Neural progenitor cell (in vitro differentiated cells): Measurements from ENCODE around the gene C6orf47. TPM values are rescaled to one million over a fixed set of nuclear protein-coding genes. Genes with fewer than 3 reads are reported as not detected.

ENCODE experiments used
- DNase-seq: peaks from one replicate; pipeline ENCODE4 v3.0.0-alpha.2; 2016; ENCODE audit warnings: low spot score
- H2AFZ ChIP-seq: fragments of 200-600 bp; sonication (generic); replicated peaks from 2 replicates; pipeline ENCODE4 v1.6.1; 2016; ENCODE audit warnings: antibody characterized with exemption
- H3F3A ChIP-seq: fragments of 200-600 bp; sonication (generic); 2 replicates; pipeline ENCODE4 v1.6.1; 2016; ENCODE audit warnings: antibody characterized with exemption, low read depth
- H3K27ac ChIP-seq: fragments of 200-600 bp; sonication (generic); 2 replicates; pipeline ENCODE4 v1.5.1; 2016; ENCODE audit warnings: mild to moderate bottlenecking
- H3K27me3 ChIP-seq: fragments of 200-600 bp; sonication (generic); 2 replicates; pipeline ENCODE4 v1.6.1; 2016; ENCODE audit warnings: mild to moderate bottlenecking, moderate library complexity
- H3K36me3 ChIP-seq: fragments of 200-600 bp; sonication (generic); 2 replicates; pipeline ENCODE4 v1.5.1; 2016
- H3K4me1 ChIP-seq: fragments of 200-600 bp; sonication (generic); 2 replicates; pipeline ENCODE4 v1.6.1; 2016; ENCODE audit warnings: mixed run types
- H3K4me2 ChIP-seq: fragments of 200-600 bp; sonication (generic); 2 replicates; pipeline ENCODE4 v1.6.1; 2016
- H3K4me3 ChIP-seq: fragments of 200-600 bp; sonication (generic); 2 replicates; pipeline ENCODE4 v1.5.1; 2016
- H3K79me2 ChIP-seq: fragments of 200-600 bp; sonication (generic); 2 replicates; pipeline ENCODE4 v1.6.1; 2016; ENCODE audit warnings: low read depth
- H3K9ac ChIP-seq: fragments of 200-600 bp; sonication (generic); 2 replicates; pipeline ENCODE4 v1.6.1; 2016
- H3K9me3 ChIP-seq: fragments of 200-600 bp; sonication (generic); 2 replicates; pipeline ENCODE4 v1.5.1; 2016; ENCODE audit warnings: low read depth
- H4K20me1 ChIP-seq: fragments of 200-600 bp; sonication (generic); 2 replicates; pipeline ENCODE4 v1.6.1; 2016; ENCODE audit warnings: low read depth
- H3K27ac Mint-ChIP-seq: 3 replicates; pipeline ENCODE4 v1.8.0; 2021; ENCODE audit warnings: mixed read lengths
- H3K27me3 Mint-ChIP-seq: 2 replicates; pipeline ENCODE4 v1.8.0; 2022; ENCODE audit warnings: low read depth, mild to moderate bottlenecking, inconsistent platforms, moderate library complexity, mixed read lengths; ENCODE audit not compliant: insufficient read depth
- H3K36me3 Mint-ChIP-seq: 3 replicates; pipeline ENCODE4 v1.8.0; 2021; ENCODE audit warnings: mixed read lengths
- H3K4me1 Mint-ChIP-seq: 3 replicates; pipeline ENCODE4 v1.8.0; 2021; ENCODE audit warnings: mixed read lengths
- H3K4me3 Mint-ChIP-seq: 3 replicates; pipeline ENCODE4 v1.8.0; 2021; ENCODE audit warnings: mild to moderate bottlenecking, moderate library complexity, mixed read lengths
- H3K9me3 Mint-ChIP-seq: 3 replicates; pipeline ENCODE4 v1.8.0; 2020; ENCODE audit warnings: mixed read lengths
- EZH2 ChIP-seq: fragments of 200-600 bp; sonication (generic); IDR thresholded peaks from 2 replicates; pipeline ENCODE4 v1.6.1; 2017; ENCODE audit warnings: antibody characterized with exemption, mild to moderate bottlenecking, moderate library complexity
- EZH2phosphoT487 ChIP-seq: fragments of 200-600 bp; sonication (generic); IDR thresholded peaks from 2 replicates; pipeline ENCODE4 v1.6.1; 2017; ENCODE audit warnings: antibody characterized with exemption
- total RNA-seq: library from RNA; depleted of rRNA; stranded (reverse); fragments of >200 nt; gene quantifications from 2 replicates; pipeline ENCODE4 v1.2.3, GENCODE V29; 2015; ENCODE audit warnings: low replicate concordance
- TF ChIP-seq, protein P1 (sequence below): fragments of 200-600 bp; sonication (generic); IDR thresholded peaks from 2 replicates; pipeline ENCODE4 v1.5.1; 2017; ENCODE audit warnings: antibody characterized with exemption, mild to moderate bottlenecking

The C6orf47 gene
- total RNA-seq, 1 donor from 2014 or later: 14.6 TPM

DNA sequence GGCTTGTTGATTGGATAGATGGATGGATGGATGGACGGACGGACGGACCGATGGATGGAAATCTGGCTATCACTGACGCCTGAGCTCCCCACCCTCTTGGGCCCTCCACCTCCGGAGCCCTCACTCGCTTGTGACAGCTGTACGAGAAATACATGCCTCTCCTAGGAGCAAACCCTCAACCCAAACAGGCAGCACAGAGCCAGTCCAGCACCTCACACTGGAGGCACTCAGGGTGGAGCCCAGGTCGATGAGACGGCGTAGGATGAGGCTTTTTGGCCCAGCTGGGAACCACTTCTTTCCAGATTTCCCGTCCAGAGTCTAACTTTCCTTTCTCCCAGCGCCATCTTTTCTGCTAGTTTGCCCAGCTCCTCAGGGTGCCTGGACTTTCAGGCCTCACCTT is 23.0 kb upstream of the C6orf47 start:
- H3K4me1 Mint-ChIP-seq: peaks cover 31% of the 10 kb centered on the region
- Histone ChIP-seq H3K27me3 (peaks cover 21% of the 10 kb centered on the region), H3K4me3 (peak overlapping the region; percentile 47), H3K36me3 (no peaks in the 10 kb centered on the region), H3K79me2 (no peaks in the 10 kb centered on the region), H3F3A (peaks cover 41% of the 10 kb centered on the region), H3K4me1 (peaks cover 7% of the 10 kb centered on the region), H3K9ac (no peak overlapping the region), H3K4me2 (peak overlapping the region; percentile 77), H2AFZ (no peak overlapping the region), H4K20me1 (peaks cover 5% of the 10 kb centered on the region), H3K27ac (no peak overlapping the region), H3K9me3 (no peaks in the 10 kb centered on the region)
- H3K36me3 Mint-ChIP-seq: peaks cover 25% of the 10 kb centered on the region
- no peak for DNase-seq
- TF ChIP-seq, protein P1, sequence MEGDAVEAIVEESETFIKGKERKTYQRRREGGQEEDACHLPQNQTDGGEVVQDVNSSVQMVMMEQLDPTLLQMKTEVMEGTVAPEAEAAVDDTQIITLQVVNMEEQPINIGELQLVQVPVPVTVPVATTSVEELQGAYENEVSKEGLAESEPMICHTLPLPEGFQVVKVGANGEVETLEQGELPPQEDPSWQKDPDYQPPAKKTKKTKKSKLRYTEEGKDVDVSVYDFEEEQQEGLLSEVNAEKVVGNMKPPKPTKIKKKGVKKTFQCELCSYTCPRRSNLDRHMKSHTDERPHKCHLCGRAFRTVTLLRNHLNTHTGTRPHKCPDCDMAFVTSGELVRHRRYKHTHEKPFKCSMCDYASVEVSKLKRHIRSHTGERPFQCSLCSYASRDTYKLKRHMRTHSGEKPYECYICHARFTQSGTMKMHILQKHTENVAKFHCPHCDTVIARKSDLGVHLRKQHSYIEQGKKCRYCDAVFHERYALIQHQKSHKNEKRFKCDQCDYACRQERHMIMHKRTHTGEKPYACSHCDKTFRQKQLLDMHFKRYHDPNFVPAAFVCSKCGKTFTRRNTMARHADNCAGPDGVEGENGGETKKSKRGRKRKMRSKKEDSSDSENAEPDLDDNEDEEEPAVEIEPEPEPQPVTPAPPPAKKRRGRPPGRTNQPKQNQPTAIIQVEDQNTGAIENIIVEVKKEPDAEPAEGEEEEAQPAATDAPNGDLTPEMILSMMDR: no peak
- TF ChIP-seq EZH2phosphoT487 (no peak), EZH2 (no peak)
- peak overlapping the region; percentile 79 for H3K4me3 Mint-ChIP-seq
- peak overlapping the region; percentile 85 for H3K27ac Mint-ChIP-seq
- no peaks in the 10 kb centered on the region for H3K9me3 Mint-ChIP-seq
- H3K27me3 Mint-ChIP-seq: peaks cover 15% of the 10 kb centered on the region

DNA sequence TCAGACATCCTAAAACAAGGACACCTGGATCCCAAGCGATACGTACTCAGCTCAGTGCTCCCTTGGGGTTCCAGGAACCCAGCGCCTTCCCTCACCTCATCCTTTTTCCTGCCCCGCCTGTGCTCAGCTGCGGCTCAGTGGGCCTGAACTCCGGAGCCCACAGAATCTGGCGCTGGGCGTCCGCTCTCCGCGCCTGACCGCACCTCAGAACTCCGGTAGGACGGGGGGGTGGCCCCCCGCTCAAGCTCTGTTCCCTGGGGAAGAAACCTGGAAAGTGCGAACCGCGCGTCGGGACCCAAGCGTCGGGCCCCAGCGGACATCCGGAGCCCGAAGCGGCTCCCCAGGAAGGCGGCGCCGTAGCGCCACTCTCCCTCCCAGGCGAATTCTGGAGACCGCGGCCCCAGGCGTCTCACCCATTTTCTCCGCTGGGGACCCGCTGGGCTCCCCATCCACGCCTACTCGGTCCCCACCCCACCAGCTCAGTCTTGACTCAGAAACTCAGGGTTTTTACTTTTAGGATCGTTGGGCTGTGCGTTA is 20.6 kb upstream of the C6orf47 start:
- H3K36me3 ChIP-seq: no peaks in the 10 kb centered on the region
- H3K4me3 Mint-ChIP-seq: peak overlapping the region; percentile 83
- H4K20me1 ChIP-seq: peaks cover 5% of the 10 kb centered on the region
- H3K4me3 ChIP-seq: peak overlapping the region; percentile 52
- TF ChIP-seq, protein P1: peak; percentile 19
- TF ChIP-seq EZH2 (peak; percentile 54), EZH2phosphoT487 (peak; percentile 7)
- peaks cover 14% of the 10 kb centered on the region for H3K36me3 Mint-ChIP-seq
- DNase-seq: peak; percentile 67
- peak overlapping the region; percentile 88 for H3K27ac Mint-ChIP-seq
- H3K4me1 ChIP-seq: peaks cover 7% of the 10 kb centered on the region
- peak overlapping the region; percentile 88 for H3K4me2 ChIP-seq
- H3K9me3 ChIP-seq: no peaks in the 10 kb centered on the region
- H3K27ac ChIP-seq: no peak overlapping the region
- H3K4me1 Mint-ChIP-seq: peaks cover 27% of the 10 kb centered on the region
- no peaks in the 10 kb centered on the region for H3K9me3 Mint-ChIP-seq
- no peaks in the 10 kb centered on the region for H3K79me2 ChIP-seq
- peaks cover 21% of the 10 kb centered on the region for H3K27me3 ChIP-seq
- H3K27me3 Mint-ChIP-seq: peaks cover 15% of the 10 kb centered on the region
- H3K9ac ChIP-seq: no peak overlapping the region
- peak overlapping the region; percentile 78 for H2AFZ ChIP-seq
- peaks cover 41% of the 10 kb centered on the region for H3F3A ChIP-seq

GRCh38 chr6:31680226-31681134 is 19.9 kb upstream of the C6orf47 start, which contains the start of gene LY6G5C:
TSS of gene LY6G5C (minus strand) at chr6:31681067. CDS start at chr6:31680373, 694 bp downstream.
- no peak within 1 kb of the TSS for H3K9ac ChIP-seq
- H3K4me1 Mint-ChIP-seq: peaks cover 27% of the 10 kb centered on the region
- peaks cover 6% of the 10 kb centered on the region for H3K36me3 Mint-ChIP-seq
- H3K9me3 ChIP-seq: no peaks in the 10 kb centered on the region
- peaks cover 7% of the 10 kb centered on the region for H3K4me1 ChIP-seq
- H3K36me3 ChIP-seq: no peaks in the 10 kb centered on the region
- peaks cover 5% of the 10 kb centered on the region for H4K20me1 ChIP-seq
- peaks cover 15% of the 10 kb centered on the region for H3K27me3 Mint-ChIP-seq
- peak; percentile 85 for DNase-seq
- peak within 1 kb of the TSS; percentile 78 for H2AFZ ChIP-seq
- peak within 1 kb of the TSS; percentile 83 for H3K4me3 Mint-ChIP-seq
- no peak within 1 kb of the TSS for H3K27ac ChIP-seq
- H3K4me3 ChIP-seq: peak within 1 kb of the TSS; percentile 52
- H3K4me2 ChIP-seq: peak within 1 kb of the TSS; percentile 88
- peaks cover 21% of the 10 kb centered on the region for H3K27me3 ChIP-seq
- H3K9me3 Mint-ChIP-seq: no peaks in the 10 kb centered on the region
- TF ChIP-seq, protein P1: peak; percentile 65
- no peak for TF ChIP-seq EZH2phosphoT487
- no peaks in the 10 kb centered on the region for H3K79me2 ChIP-seq
- peak within 1 kb of the TSS; percentile 88 for H3K27ac Mint-ChIP-seq
- H3F3A ChIP-seq: peaks cover 41% of the 10 kb centered on the region
